ENCODE results near the gene CCND3. TPM values are rescaled to one million over a fixed set of nuclear protein-coding genes. Genes with fewer than 3 reads are reported as not detected.

Gene CCND3
- total RNA-seq, 1 donor from 2014 or later = 64.8 TPM

GRCh38 chr6:41909727-41910126 is 31.9 kb downstream of the CCND3 start:
- H3K27ac Mint-ChIP-seq (ENCODE audit: unreplicated experiment) = no peak overlapping the region
- TF ChIP-seq EZH2 (IDR thresholded peaks at IDR 0.05; ENCODE audit: insufficient read depth, low read length) (no peak), CTCF (IDR thresholded peaks at IDR 0.05; ENCODE audit: insufficient read depth, low read depth, low read length) (no peak)
- Histone ChIP-seq H3K4me3 (ENCODE audit: insufficient read depth, low read depth, low read length) (no peak overlapping the region), H3K27ac (ENCODE audit: low read depth, low read length) (no peak overlapping the region), H4K20me1 (ENCODE audit: insufficient read depth, low read length) (no peaks in the 10 kb centered on the region), H3K36me3 (ENCODE audit: insufficient read depth, low read length) (peaks cover 19% of the 10 kb centered on the region), H3K4me1 (ENCODE audit: insufficient read depth, low read length) (no peaks in the 10 kb centered on the region), H2AFZ (ENCODE audit: low read depth, low read length) (no peak overlapping the region), H3K79me2 (ENCODE audit: insufficient read depth, low read length) (peaks cover 9% of the 10 kb centered on the region), H3K9ac (ENCODE audit: low read length) (no peak overlapping the region), H3K9me3 (ENCODE audit: insufficient read depth, low read depth, low read length) (no peaks in the 10 kb centered on the region), H3K27me3 (ENCODE audit: insufficient read depth, low read length) (no peaks in the 10 kb centered on the region), H3K4me2 (ENCODE audit: low read length) (no peak overlapping the region)
- no peaks in the 10 kb centered on the region for H3K27me3 Mint-ChIP-seq (ENCODE audit: low read depth, unreplicated experiment)
- no peak for DNase-seq (ENCODE audit: low read depth)
- peaks cover 23% of the 10 kb centered on the region for H3K36me3 Mint-ChIP-seq (ENCODE audit: low read depth, unreplicated experiment)
- FAIRE-seq = no peak
- H3K9me3 Mint-ChIP-seq (ENCODE audit: unreplicated experiment) = no peaks in the 10 kb centered on the region
- no peak overlapping the region for H3K4me3 Mint-ChIP-seq (ENCODE audit: unreplicated experiment)
- peaks cover under 1% of the 10 kb centered on the region for H3K4me1 Mint-ChIP-seq (ENCODE audit: low read depth, unreplicated experiment)

- Mint-ChIP-seq H3K36me3 (ENCODE audit: low read depth, unreplicated experiment) (peaks cover 7% of the 10 kb centered on the region), H3K27ac (ENCODE audit: unreplicated experiment) (no peak overlapping the region), H3K4me3 (ENCODE audit: unreplicated experiment) (no peak overlapping the region), H3K27me3 (ENCODE audit: low read depth, unreplicated experiment) (no peaks in the 10 kb centered on the region), H3K4me1 (ENCODE audit: low read depth, unreplicated experiment) (no peaks in the 10 kb centered on the region), H3K9me3 (ENCODE audit: unreplicated experiment) (no peaks in the 10 kb centered on the region)
- Histone ChIP-seq H3K79me2 (ENCODE audit: insufficient read depth, low read length) (no peaks in the 10 kb centered on the region), H3K4me3 (ENCODE audit: insufficient read depth, low read depth, low read length) (no peak overlapping the region), H3K27ac (ENCODE audit: low read depth, low read length) (no peak overlapping the region), H3K4me2 (ENCODE audit: low read length) (no peak overlapping the region), H3K27me3 (ENCODE audit: insufficient read depth, low read length) (no peaks in the 10 kb centered on the region), H3K36me3 (ENCODE audit: insufficient read depth, low read length) (peaks cover 8% of the 10 kb centered on the region), H4K20me1 (ENCODE audit: insufficient read depth, low read length) (peaks cover 4% of the 10 kb centered on the region), H3K4me1 (ENCODE audit: insufficient read depth, low read length) (no peaks in the 10 kb centered on the region), H3K9me3 (ENCODE audit: insufficient read depth, low read depth, low read length) (no peaks in the 10 kb centered on the region), H2AFZ (ENCODE audit: low read depth, low read length) (no peak overlapping the region), H3K9ac (ENCODE audit: low read length) (no peak overlapping the region)
- no peak for FAIRE-seq
- TF ChIP-seq CTCF (IDR thresholded peaks at IDR 0.05; ENCODE audit: insufficient read depth, low read depth, low read length) = no peak
- TF ChIP-seq EZH2 (IDR thresholded peaks at IDR 0.05; ENCODE audit: insufficient read depth, low read length) = no peak
- no peak for DNase-seq (ENCODE audit: low read depth)
These were observed 39.6 kb downstream of the CCND3 start for GRCh38 chr6:41901882-41902519.

GRCh38 chr6:41900861-41901260 is 40.7 kb downstream of the CCND3 start:
- Histone ChIP-seq H4K20me1 (ENCODE audit: insufficient read depth, low read length) (peaks cover 4% of the 10 kb centered on the region), H3K4me3 (ENCODE audit: insufficient read depth, low read depth, low read length) (no peak overlapping the region), H3K36me3 (ENCODE audit: insufficient read depth, low read length) (peaks cover 5% of the 10 kb centered on the region), H3K4me1 (ENCODE audit: insufficient read depth, low read length) (peaks cover 3% of the 10 kb centered on the region), H3K9ac (ENCODE audit: low read length) (no peak overlapping the region), H3K4me2 (ENCODE audit: low read length) (no peak overlapping the region), H3K9me3 (ENCODE audit: insufficient read depth, low read depth, low read length) (no peaks in the 10 kb centered on the region), H3K27ac (ENCODE audit: low read depth, low read length) (no peak overlapping the region), H3K79me2 (ENCODE audit: insufficient read depth, low read length) (no peaks in the 10 kb centered on the region), H2AFZ (ENCODE audit: low read depth, low read length) (no peak overlapping the region), H3K27me3 (ENCODE audit: insufficient read depth, low read length) (no peaks in the 10 kb centered on the region)
- no peak for FAIRE-seq
- no peak overlapping the region for H3K4me3 Mint-ChIP-seq (ENCODE audit: unreplicated experiment)
- TF ChIP-seq EZH2 (IDR thresholded peaks at IDR 0.05; ENCODE audit: insufficient read depth, low read length) (no peak), CTCF (IDR thresholded peaks at IDR 0.05; ENCODE audit: insufficient read depth, low read depth, low read length) (no peak)
- peaks cover 7% of the 10 kb centered on the region for H3K36me3 Mint-ChIP-seq (ENCODE audit: low read depth, unreplicated experiment)
- no peaks in the 10 kb centered on the region for H3K9me3 Mint-ChIP-seq (ENCODE audit: unreplicated experiment)
- no peaks in the 10 kb centered on the region for H3K27me3 Mint-ChIP-seq (ENCODE audit: low read depth, unreplicated experiment)
- peaks cover 4% of the 10 kb centered on the region for H3K4me1 Mint-ChIP-seq (ENCODE audit: low read depth, unreplicated experiment)
- no peak overlapping the region for H3K27ac Mint-ChIP-seq (ENCODE audit: unreplicated experiment)
- DNase-seq (ENCODE audit: low read depth) = no peak

Data from astrocyte (in vitro differentiated cells and primary cell).